Mammary epithelial cell (primary cell): ENCODE results near the gene NPEPPS.
"Not testable (repeated sequence)": the region's sequence is repeated elsewhere in the genome, so short reads cannot be mapped to it uniquely, and the experiment has no call there.

Experiments used
- CTCF ChIP-seq, 2 donors: IDR thresholded peaks in 1 of 2; conservative IDR thresholded peaks in 1 of 2; 2 replicates each; pipeline ENCODE4 v1.5.1; 2011 to 2012; ENCODE audit warnings: inconsistent platforms in 2 of 2, low read length in 2 of 2, mild to moderate bottlenecking in 2 of 2, control low read depth in 1 of 2, low read depth in 1 of 2; ENCODE audit not compliant: insufficient read depth in 1 of 2; ENCODE audit errors: extremely low read depth in 1 of 2
- EZH2 ChIP-seq: IDR thresholded peaks from 2 replicates; pipeline ENCODE4 v1.6.1; 2012; ENCODE audit warnings: low read length, inconsistent platforms, borderline replicate concordance

- TF ChIP-seq CTCF (conservative IDR thresholded peaks at IDR 0.05 in 1 of 2, IDR thresholded peaks at IDR 0.05 in 1 of 2; ENCODE audit: extremely low read depth in 1 of 2, insufficient read depth in 1 of 2, low read depth in 1 of 2, low read length in 2 of 2); EZH2: not testable (repeated sequence)
Observed at GRCh38 chr17:47531233-47531820, 419 bp downstream of the NPEPPS start.
